GM10266 (cell line): ENCODE measurements around the gene ACOT13.

Experiments
- DNase-seq: peaks from one replicate; pipeline ENCODE4 v3.0.0; 2012; ENCODE audit errors: extremely low spot score
- CTCF ChIP-seq: IDR thresholded peaks from 2 replicates; pipeline ENCODE4 v1.5.1; 2012; ENCODE audit warnings: mild to moderate bottlenecking, low read depth; ENCODE audit not compliant: control insufficient read depth, insufficient read depth; ENCODE audit errors: missing control alignments

ACOT13 gene

DNA sequence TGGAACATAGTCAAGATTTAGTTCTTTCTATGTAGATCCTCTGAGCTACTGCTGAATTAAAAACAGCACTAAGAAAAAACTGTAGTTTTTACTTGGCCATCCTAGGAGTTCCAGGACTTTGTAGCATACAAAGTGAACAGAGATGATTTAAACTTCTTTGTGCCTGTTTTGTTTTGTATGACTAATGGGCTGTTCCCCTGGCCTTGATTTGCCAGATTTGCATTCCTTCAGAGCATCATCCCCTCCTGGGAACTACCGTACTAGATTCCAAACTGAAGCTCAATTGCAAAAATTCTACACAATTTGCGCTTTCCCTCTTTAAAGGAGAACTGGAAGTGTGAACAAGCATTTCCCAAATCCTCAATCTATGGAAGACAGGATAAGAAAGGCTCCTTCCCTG is 23.1 kb downstream of the ACOT13 start:
- DNase-seq = no peak
- TF ChIP-seq CTCF = no peak

DNA sequence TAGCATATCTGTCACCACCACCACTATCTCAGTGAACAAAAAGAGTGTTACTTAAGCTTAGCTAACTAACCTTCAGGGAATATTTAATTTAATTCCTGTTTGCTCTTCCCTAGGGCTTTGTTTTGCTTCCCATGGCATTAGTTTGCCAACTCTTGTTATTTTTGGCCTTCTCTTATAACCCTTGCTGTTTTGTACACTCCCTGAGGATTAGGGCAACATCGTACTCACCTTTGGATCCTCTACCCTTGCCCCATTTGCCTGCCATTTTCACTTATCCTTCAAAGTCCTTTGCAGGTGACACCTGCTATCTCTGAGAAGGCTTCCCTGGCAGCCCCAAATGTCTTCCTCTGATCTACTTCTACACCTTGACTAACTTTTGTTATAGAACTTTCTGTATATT is 23.7 kb downstream of the ACOT13 start:
- no peak for DNase-seq
- no peak for TF ChIP-seq CTCF

DNA sequence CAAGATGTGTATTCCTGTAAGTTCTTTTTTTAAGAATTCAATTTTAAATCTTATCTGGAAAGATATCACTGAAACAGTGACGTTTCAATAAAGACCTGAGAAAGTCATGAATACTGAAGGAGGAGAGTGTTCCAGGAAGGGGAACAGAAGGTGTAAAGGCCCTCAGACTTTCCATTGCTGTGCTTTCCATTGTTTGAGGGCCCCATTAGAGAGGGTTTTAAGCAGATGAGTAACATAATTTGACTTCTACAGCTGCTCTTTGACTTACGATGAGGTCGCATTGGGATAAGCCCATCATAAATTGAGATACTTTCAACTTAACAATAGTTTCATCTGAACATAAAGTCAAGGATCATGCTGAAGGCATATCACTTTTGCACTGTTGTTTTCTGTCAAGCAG is 24.7 kb downstream of the ACOT13 start:
- no peak for TF ChIP-seq CTCF
- DNase-seq = no peak

DNA sequence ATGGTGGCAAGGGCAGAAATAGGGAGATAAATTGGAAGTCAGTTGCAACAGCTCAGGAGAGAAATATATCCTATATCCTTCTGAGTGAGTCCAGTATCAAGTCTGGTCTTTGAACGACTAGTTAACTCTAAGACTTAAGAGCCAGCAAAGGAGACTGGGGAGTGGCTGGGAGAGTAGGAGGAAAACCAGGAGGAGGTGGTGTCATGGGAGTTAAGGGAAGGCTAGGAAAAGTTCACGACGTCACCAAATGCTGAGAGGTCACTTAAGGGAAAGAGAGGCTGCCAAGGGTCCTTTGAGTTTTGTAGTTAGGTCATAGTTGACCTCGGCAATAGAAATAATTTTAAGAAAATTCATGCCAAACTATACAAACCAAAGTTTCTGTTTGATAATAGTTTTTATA is 25.1 kb downstream of the ACOT13 start:
- no peak for DNase-seq
- no peak for TF ChIP-seq CTCF

- no peak for DNase-seq
- TF ChIP-seq CTCF = no peak
Observed at GRCh38 chr6:24692415-24692814, 25.5 kb downstream of the ACOT13 start.

DNA sequence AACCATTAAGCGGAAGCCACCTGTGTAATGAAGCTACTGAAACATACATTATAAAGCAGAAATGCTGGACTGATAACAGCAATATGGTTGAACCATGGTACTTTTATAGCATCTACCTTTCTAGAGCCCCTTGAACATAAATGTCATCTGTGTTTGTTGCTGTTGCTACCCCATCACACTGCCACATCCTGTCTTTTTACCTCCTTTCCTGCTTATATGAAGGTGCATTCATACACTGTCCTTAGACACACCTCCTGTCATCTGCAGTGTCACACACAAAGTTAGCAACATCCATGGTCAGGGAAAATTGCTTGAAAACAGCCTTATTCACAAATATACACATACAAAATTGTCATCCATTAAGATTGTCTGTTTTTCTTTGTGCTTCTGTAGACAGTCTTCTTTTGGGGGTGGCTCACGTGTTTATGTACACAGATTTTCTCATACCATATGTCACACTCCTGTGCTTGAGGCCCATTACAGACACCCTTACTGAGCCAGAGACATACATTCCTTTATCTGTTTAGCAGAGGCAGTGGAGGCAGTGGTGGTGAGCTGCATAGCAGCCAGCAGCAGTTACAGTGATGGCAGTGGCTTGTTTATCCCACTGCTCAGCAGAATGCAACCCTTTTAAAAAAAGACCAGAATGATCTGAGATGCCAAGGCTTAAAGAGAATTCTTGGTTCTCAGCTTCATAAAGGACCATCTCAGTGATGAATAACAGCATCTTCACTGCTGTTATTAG is 26.1 kb downstream of the ACOT13 start:
- no peak for DNase-seq
- no peak for TF ChIP-seq CTCF

GRCh38 chr6:24694198-24694597 is 27.3 kb downstream of the ACOT13 start:
- DNase-seq = no peak
- TF ChIP-seq CTCF = no peak
